GM12892 (cell line): ENCODE measurements around the gene SERINC5.
"Not testable (repeated sequence)": the region's sequence is repeated elsewhere in the genome, so short reads cannot be mapped to it uniquely, and the experiment has no call there.

ENCODE experiments used
- DNase-seq: peaks from one replicate; pipeline ENCODE4 v3.0.0; 2011; ENCODE audit not compliant: insufficient read length
- FAIRE-seq: peaks from 2 replicates; lab custom pipeline; 2011; peaks lifted over from hg19 to GRCh38; lab: Jason Lieb, UNC
- POLR2A ChIP-seq: IDR thresholded peaks from 2 replicates; pipeline ENCODE4 v1.6.1; 2011; ENCODE audit warnings: low read depth, low read length, control low read depth
- POLR2AphosphoS5 ChIP-seq: IDR thresholded peaks from 2 replicates; pipeline ENCODE4 v1.6.1; 2011; ENCODE audit warnings: low read depth, low read length, control low read depth
- TAF1 ChIP-seq: IDR thresholded peaks from 2 replicates; pipeline ENCODE4 v1.6.1; 2011; ENCODE audit warnings: low read depth, mild to moderate bottlenecking, control low read depth, low read length, borderline replicate concordance

Gene SERINC5

DNA sequence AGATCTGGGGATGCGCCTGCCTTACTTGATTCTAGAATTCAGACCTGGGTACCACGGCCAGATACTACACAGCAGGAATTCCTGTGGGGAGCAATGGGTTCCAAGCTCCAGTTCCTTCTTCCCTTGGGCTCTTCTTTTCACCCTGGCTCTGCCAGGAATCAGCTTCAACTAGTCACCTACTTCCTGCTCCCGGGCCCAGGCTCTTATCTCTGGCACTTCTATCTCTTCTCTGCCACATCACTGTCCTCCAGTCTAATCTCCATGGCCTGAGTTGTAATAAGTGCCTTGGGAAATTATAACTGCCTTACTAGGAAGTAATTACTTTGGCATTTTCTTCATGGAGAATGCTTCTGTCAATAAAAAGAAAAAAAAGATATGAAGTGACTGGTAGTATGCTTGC is 26.2 kb upstream of the SERINC5 start:
- TF ChIP-seq POLR2AphosphoS5 (no peak), POLR2A (no peak), TAF1 (no peak)
- DNase-seq: no peak
- FAIRE-seq: no peak

DNA sequence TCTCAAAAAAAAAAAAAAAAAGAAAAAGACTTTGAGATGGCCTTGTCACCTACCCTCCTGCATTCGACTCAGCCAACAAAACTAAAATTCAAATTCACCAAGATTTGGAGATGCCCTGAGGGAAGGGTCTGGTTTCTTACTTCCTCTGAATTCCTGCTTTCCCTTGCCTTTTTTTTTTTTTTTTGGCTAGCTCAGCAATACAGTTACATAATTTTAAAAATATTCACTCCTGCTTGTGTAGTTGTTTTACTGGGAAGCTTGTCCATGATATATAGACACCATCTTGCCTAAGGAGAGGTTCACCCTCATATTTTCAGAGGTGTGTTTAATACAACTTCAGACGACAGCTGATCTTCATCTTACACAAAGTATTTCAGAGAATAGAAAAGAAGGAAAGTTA is 21.3 kb upstream of the SERINC5 start:
- TF ChIP-seq TAF1 (no peak), POLR2AphosphoS5 (no peak), POLR2A (no peak)
- DNase-seq: no peak
- no peak for FAIRE-seq

DNA sequence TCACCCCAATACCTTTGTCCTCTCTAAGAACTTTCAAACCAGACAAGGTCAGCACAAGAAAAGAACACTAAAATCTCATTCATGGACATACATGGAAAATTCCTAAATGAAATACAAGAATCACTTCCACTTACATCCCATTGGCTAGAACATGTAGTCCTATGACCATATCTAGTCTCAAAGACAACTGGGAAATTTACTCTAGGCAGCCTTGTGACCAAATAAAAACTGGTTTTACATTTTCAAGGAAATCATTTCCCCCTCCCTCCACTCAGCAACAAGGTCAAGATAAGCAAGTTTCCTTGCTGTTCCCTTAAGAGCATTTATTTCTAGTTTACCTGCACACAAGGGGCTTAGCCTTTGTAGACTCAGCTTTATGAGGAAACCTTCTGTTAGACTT is 20.3 kb upstream of the SERINC5 start:
- DNase-seq (no peak), FAIRE-seq (no peak)
- TF ChIP-seq TAF1: no peak
- no peak for TF ChIP-seq POLR2A
- TF ChIP-seq POLR2AphosphoS5: no peak

DNA sequence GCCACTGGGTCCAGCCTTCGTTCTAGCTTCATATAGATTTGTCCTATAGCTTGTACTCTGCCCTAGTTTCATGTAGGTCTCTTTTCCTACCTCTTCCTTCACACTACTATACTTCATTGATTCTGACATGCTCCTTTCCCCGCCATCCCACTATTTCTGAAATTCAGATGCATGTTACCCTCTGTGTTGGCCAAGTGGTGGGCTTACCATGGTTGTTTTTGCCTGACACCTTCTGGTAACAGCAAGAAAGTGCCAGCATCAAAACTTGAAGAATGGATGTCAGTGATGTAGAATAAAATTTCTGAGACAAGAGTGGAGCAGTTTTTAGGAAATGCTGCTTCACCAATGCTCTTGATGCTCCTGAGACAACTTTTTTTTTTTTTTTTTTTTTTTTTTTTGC is 19.5 kb upstream of the SERINC5 start:
- DNase-seq (no peak), FAIRE-seq (no peak)
- no peak for TF ChIP-seq POLR2A
- TF ChIP-seq TAF1: no peak
- no peak for TF ChIP-seq POLR2AphosphoS5

DNA sequence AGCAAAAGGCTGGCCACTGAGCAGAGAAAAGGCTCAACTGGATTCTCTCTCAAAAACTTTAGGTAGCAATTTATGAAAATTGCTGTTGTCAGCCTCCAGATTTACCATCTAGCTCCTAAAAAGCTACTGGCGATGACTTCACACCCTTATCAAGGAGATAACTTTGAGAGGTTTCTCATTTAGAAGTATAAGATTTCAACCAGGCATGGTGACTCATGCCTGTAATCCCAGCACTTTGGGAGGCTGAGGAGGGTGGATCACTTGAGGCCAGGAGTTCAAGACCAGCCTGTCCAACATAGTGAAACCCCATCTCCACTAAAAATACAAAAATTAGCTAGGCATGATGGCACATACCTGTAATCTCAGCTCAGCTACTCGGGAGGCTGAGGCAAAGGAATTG is 14.7 kb upstream of the SERINC5 start:
- DNase-seq, FAIRE-seq: not testable (repeated sequence)

DNA sequence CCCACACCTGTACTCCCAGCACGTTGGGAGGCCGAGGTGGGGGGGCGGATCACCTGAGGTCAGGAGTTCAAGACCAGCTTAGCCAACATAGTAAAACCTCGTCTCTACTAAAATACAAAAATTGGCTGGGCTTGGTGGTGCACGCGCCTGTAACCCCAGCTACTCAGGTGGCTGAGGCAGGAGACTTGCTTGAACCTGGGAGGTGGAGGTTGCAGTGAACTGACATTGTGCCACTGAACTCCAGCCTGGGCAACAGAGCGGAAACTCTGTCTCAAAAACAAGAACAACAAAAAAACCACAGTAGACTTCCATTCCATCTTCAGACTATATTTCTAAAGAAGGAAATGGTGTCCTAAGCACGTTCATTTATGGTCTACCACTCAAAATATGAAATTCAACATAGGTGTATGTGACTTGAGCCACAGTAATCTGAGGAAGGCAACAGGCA is 14.2 kb upstream of the SERINC5 start:
- no peak for FAIRE-seq
- no peak for TF ChIP-seq TAF1
- TF ChIP-seq POLR2A: no peak
- no peak for TF ChIP-seq POLR2AphosphoS5

GRCh38 chr5:80268916-80269315 is 13.1 kb upstream of the SERINC5 start:
- FAIRE-seq (no peak), DNase-seq (no peak)
- no peak for TF ChIP-seq POLR2A
- TF ChIP-seq POLR2AphosphoS5: no peak

More for the DNA sequence above, 14.2 kb upstream of the SERINC5 start:
- no peak for DNase-seq

- no peak for TF ChIP-seq POLR2AphosphoS5
- no peak for TF ChIP-seq TAF1
- no peak for TF ChIP-seq POLR2A
- no peak for FAIRE-seq
- DNase-seq: no peak
Observed at GRCh38 chr5:80266566-80266965, 10.7 kb upstream of the SERINC5 start.

DNA sequence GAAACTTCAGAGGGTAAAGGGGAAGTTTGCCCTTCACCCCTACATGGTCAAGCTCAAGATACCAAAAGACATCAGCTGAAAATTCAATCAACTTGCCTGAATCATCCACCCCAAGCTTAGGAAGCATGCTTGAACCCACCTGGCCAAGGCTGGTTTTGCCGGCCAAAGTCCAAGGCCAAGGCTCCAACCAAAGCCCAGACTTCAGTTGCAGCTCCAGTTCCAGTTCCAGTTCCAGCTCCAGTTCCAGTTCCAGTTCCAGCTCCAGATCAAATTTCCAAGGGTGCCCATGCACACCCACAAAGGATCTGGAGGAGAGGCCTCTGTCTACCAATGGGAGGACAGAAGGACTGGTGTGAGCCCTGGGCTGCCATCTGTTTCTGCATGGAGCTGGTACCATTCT is 4.6 kb upstream of the SERINC5 start:
- TF ChIP-seq TAF1 (no peak), POLR2AphosphoS5 (no peak), POLR2A (no peak)
- FAIRE-seq (no peak), DNase-seq (no peak)

- TF ChIP-seq POLR2A: no peak
- FAIRE-seq (no peak), DNase-seq (no peak)
Observed at GRCh38 chr5:80259511-80260203, 3.8 kb upstream of the SERINC5 start.

GRCh38 chr5:80255431-80255810 is 427 bp downstream of the SERINC5 start:
- FAIRE-seq (no peak), DNase-seq (no peak)
- no peak for TF ChIP-seq POLR2AphosphoS5
- TF ChIP-seq POLR2A: no peak
- no peak for TF ChIP-seq TAF1

DNA sequence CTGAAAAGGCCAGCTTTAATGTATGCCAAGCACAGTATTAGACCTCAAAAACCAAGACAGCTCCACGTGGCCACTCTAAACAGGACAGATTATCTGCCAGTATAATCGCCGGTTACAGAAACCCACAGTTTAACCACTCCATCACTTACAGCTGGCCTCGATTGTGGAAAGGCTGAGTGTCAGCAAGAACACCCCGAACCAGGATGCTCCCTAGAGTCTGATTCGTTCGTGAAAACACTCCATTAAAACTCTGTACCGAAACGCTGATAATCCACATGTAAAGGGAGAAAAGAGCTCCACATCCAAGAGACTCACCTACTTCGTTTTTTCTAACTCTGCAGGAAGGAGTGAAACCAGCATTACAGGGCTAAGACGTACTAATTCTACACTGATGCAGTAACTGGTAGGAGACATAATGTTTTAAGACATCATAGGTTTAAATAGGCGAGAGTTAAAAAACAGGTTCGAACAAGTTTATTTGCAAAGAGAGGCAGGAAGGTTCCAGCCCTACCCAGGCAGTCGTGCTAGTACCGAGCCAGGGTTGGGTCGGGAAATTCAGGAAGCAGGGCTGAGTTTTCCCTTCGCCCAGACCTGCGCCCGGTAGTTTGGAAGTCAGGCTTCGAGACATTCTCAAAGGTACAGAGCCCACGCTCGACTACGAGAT is 949 bp downstream of the SERINC5 start:
- TF ChIP-seq POLR2A (no peak), POLR2AphosphoS5 (no peak), TAF1 (no peak)
- no peak for DNase-seq
- FAIRE-seq: no peak
